Activated naive CD4-positive, alpha-beta T cell treated with anti-CD3 and anti-CD28 coated beads, Interleukin-2, amount 50 U/mL, for 16 hours (primary cell): ENCODE data around the gene TOB1.

ENCODE experiments used
- DNase-seq: peaks from one replicate; pipeline ENCODE4 v3.0.0-alpha.2; 2020

The TOB1 gene, protein sequence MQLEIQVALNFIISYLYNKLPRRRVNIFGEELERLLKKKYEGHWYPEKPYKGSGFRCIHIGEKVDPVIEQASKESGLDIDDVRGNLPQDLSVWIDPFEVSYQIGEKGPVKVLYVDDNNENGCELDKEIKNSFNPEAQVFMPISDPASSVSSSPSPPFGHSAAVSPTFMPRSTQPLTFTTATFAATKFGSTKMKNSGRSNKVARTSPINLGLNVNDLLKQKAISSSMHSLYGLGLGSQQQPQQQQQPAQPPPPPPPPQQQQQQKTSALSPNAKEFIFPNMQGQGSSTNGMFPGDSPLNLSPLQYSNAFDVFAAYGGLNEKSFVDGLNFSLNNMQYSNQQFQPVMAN

DNA sequence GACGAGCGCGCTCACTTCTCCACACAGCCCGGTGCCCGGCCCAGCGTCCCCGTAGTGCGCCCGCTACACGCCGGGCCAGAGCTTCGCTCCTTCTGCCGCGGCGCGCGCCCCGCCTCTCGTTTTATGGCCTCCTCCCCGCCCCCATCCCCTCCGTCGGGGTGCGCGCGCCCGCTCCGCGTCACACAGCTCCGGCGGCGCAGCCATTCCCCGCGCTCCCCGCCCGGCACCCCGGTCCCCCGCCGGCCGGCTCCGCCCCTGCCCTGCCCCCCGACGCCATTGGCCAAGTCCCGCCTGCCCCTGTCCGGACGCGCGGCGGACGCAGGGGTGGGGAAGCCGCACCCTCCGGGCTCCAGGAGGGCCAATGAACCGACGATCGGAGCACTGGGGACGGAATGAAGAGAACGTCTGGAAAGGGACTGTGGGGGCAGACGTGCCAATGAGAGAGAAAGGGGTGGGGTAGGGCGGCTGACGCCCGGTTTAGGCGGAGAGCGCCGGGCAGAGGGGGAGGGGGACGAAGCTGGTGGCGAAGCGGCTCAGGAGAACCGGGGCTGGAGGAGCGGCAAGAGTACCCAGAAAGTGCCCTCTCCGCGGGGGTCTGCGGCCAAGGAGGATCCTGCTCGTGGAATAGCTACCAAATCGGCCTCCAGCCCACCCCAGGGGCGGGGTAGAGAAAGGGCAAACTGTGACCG, at the start of gene TOB1:
Gene TOB1 (minus strand): TSS at position 94 of the 689 bp plus-strand sequence. CDS start 2,337 bp downstream, outside the sequence.
- DNase-seq: peak; percentile 96

DNA sequence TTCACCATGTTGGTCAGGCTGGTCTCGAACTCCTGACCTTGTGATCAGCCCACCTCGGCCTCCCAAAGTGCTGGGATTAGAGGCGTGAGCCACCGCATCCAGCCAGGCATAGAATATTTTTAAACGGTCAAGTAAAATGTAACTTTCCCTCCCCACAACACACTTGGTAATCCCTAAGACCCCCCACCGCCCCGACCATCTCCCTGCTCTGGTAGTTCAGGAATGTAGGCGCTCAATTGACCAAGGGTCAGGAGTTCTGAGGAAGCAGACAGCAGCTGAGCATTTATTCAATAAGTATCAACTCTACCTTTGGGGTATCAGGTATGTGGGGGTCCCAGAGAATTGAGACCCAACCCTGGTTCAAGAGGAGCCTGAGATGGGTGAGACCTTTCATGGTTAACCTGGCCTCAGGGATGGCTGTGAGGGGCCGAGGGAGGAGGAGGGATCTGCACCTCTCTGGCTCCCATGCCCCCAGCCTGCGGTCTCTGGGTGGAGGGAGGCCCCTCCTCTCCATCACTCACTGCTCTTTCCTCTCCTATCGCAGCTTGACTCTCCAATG, 48.4 kb upstream of the TOB1 start:
- DNase-seq: no peak

DNA sequence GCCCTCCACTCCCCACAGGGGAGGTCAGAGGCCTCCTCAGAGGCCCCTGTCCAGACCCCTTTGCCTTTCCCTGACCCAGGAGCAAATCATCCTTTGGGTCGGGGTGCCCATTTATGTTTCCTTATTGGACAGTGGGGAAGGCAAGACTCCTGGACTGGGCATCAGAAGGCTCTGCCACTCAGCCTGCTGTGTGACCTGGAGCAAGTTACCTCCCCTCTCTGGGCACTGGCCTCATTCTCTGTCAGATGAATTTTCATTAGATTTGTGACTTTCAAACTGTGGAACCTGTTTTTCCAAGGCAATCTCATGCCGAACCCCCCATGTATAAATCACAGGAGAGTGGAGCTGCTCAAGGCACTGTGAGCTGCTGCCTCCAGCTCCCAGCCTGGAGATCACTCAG, 47.0 kb upstream of the TOB1 start:
- no peak for DNase-seq

DNA sequence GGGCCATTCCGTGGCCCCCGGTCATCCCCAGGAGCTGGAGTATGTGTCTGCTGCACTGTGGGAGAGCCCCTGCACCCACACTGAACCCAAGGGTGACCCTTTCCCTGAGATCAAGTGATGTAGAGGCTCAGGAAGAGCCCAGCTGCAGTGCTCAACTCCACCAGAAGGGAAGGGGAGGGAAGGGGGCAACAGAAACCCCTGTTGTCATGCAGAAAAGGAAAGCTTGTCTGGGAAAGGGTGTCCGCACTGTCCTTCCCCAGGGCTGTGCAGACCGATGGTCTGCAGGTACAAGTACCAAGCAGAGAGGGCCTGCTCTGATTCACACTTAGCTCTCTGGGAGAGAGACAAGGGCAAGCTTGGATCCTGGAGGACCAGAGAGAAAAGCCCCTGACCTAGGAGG, 45.7 kb upstream of the TOB1 start:
- no peak for DNase-seq

DNA sequence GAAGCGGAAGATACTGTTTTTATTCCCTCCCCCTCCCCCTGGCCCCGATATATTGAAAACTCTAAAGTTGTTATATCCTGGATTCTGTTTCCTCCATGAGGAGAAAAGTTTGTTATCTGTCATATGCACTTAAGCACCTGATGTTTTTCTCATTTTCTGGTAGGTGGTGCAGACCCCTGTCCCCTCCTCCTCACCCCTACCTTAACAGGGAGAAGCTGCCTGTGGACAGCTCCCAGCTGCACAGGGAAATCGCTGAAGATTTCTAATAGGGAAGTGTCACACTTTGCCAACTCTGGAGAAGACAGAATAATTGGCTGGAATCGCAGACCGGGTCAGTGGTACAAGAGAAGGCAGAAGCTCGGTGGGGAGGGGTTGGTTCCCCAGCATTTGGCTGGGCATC, 45.3 kb upstream of the TOB1 start:
- DNase-seq: no peak

DNA sequence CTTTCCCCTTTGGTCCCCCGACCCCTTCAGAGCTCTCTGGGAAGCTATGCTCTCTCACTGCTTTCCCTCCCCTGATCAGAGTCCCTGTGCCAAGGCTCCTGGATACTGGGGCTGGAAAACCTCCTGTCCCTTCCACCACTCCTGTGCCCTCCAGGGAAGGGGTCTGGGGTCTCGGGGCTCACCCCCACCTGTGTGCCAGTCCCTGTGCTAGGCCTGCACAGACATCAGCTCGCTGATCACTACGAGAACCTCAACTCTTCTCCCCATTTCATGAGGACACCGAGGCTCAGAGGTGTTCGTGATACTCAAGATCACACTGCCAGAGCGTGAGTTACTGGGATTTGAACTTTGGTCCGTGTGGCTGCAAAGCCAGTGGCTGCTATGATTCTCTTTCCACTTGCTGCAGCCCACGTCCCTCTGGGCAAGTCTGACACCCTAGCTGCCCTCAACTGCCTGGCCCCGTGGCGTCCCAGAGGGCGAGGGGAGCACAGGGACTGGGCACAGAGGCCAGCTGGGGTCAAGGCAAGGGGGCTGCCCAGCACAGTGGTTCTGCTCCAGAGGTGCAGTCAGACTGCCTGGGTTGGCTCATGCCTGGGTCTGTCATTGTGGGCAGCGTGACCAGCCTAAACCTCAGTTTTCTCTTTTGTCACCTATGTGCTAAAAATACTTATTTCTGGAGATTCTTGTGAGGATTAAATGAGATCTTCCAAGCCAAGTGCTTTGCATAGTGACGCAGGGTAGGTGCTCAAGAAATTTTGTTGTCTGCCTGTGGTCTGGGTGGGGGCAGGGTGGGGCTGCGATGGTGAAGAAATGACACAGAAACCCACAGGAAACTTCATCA, 43.8 kb upstream of the TOB1 start:
- DNase-seq: peak; percentile 58

DNA sequence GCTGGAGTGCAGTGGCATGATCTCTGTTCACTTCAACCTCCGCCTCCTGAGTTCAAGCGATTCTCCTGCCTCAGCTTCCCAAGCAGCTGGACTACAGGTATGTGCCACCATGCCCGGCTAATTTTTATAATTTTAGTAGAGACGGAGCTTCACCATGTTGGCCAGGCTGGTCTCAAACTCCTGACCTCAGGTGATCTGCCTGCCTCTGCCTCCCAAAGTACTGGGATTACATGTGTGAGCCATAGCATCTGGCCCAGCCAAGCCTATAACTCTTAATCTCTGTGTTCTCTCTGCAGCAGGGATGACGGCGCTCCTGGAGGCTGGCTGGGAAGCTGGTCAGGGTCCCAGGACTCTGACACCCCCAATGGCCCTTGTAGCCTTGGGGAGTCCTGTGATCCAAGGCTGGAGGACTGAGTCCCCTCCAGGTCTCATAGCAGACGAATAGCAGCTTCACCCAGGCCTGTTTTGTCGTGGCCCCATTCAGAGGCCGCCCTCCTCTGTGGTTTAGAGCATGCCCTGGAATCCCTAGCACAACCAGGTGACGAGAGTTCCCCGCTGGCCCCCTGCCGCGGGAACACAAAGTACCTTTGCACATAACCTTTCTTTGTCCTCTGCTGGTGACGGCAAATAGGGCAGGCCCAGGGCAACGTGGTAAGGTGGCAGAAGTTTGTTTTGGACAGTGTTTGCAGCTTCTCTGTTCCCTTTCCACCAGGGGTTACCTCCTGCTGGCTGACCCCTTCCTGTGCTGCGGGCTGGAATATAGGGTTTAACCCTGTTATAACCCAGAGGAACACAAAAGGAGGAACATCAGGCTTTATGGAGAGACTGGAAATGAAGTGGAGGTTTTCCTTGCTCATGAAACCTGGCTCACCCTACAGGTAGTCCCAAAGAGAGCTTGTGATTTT, 43.0 kb upstream of the TOB1 start:
- peak; percentile 49 for DNase-seq

DNA sequence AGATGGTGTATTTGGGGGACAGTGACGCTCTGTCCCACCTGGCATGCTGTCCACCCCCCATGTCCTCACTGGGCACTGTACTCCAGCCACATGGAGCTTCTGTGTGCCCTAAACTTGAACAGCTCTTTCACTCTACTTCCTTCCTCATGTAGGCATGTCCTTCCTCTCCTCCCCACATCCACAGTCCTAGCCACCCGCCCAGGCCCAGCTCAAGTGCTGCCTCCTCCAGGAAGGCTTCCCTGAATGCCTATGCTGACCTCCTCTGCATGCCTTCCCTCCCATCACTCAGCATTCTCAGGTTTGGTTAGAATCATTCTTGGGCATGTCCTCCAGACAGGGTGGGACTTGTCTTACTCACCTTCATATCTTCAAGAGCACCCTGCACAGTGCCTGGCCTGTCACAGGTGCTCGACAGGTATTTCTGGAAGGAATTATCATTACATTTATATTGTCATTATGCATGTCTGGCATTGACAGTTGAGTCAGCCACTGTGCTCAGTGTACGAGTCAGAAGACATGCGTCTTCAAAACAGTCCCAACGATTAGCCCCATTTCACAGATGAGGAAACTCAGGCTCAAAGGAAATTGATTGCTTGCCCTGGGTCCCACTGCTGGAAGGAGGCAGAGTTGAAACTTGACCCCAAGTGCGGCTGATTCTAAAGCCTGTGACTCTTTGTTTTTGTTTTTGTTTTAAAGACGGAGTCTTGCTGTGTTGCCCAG, 42.1 kb upstream of the TOB1 start:
- DNase-seq: no peak

DNA sequence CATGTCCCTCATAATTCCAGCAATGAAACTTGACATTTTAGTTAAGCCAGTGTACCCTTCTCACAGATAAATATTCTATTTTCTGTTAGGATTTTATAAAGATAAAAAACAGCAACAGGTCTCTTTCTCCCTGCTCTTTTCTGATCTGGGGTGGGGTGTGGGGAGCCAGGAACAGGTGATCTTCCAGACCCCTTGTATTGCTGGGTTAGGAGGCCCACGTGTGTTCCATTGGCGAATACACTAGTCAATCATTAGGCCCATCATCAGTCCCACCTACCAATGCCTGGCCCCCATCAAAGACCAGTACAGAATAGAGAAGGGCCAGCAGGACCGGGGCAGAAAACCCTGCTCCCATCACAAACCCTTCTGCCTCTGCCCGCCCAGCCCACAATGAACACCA, 40.3 kb upstream of the TOB1 start:
- no peak for DNase-seq

DNA sequence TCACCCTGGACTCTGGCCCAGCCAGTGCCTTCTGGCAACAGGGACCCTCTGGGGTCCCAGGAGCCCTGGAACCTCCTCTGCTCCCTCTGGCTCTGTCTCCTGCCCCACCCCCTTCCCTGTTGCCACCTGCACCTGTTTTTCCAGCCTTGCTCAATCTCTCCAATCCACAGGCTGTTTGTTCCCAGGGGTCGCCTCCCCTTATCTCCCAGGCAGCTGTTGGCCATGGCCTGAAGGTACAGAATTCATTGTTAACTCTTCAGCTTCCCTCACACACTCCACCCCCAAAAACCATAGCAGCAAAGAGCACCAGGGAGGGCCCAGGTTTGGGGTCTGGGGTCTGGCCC, 39.3 kb upstream of the TOB1 start:
- DNase-seq: no peak

DNA sequence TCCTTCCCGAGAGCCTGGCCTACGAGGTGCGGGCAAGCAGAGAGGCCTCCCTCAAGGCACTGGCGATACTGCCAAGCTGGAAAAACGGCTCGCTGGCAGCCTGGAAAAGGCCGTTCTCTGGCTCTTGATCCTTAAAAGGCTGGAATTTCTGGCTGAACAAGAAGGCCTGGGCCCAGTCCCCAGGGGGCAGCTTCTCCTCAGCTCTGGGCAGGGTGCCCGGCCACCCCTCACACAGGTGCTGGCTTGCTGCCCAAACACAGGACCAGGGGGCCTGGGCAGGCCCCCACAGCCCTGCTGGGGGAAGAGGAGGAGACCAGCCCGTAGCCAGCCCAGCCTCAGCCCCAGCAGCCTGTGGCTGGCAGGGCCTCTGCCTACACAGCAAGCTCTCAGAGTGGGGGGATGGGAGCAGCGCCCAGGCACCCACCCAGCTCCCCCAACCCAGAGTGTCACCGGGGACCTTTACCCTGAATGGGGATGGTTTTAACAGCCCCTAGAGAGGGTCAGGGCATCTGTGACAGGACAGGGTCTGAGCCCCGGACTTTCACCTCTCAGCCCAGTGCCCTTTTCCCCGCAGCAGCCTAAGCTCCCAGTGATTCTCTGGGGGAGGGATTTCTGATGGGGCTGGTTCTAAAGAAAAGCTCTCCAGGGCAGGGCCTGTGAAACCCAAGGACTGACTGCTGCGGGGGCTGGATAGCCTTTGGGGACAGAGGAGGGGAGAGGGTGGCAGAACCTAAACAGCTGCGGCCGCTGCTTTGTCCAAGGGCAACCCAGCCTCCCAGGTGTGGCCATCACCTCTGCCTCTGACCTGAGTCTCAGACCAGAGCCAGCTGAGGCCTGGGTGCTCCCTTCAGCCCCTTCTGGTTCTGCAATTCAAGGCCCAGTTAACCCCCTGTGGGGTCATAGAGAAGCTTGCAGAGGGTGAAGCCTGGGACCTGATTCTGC, 38.6 kb upstream of the TOB1 start:
- no peak for DNase-seq

DNA sequence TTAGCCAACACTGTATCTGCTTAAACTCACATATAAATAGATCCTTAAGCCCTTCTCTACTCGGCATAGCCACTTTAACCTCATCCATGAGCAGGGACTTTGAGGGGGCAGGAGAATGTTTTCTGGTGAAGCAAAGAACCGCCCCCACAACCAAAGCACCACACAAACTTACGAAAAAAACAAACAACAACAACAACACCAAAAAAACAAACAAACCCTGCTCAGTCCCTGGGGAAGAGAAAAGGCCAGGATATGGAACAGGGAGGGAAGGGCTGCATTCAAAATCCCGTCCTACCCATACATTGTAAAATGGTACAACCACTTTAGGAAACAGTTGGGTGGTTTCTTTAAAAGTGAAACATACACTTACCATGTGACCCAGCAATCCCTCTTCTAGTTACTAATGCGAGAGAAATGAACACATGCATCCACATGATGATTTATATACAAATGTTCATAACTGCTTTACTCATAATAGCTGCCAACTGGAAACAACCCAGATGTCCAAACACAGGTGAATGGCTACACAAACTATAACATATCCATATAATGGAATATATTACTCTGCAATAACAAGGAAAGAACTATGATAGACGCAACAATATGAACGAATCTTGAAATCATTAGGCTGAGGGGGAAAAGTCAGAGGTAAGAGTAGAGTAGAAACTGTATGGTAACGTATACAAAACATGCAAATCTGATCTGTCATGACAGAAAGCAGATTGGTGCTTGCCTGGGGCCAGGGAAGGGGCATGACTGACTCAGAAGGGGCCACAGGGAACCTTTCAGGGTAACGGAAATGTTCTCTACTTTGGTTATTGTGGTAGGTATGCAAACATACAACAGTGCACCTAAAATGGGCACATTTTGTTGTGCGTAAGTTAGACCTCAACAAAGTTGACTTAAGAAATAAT, 37.7 kb upstream of the TOB1 start:
- no peak for DNase-seq

DNA sequence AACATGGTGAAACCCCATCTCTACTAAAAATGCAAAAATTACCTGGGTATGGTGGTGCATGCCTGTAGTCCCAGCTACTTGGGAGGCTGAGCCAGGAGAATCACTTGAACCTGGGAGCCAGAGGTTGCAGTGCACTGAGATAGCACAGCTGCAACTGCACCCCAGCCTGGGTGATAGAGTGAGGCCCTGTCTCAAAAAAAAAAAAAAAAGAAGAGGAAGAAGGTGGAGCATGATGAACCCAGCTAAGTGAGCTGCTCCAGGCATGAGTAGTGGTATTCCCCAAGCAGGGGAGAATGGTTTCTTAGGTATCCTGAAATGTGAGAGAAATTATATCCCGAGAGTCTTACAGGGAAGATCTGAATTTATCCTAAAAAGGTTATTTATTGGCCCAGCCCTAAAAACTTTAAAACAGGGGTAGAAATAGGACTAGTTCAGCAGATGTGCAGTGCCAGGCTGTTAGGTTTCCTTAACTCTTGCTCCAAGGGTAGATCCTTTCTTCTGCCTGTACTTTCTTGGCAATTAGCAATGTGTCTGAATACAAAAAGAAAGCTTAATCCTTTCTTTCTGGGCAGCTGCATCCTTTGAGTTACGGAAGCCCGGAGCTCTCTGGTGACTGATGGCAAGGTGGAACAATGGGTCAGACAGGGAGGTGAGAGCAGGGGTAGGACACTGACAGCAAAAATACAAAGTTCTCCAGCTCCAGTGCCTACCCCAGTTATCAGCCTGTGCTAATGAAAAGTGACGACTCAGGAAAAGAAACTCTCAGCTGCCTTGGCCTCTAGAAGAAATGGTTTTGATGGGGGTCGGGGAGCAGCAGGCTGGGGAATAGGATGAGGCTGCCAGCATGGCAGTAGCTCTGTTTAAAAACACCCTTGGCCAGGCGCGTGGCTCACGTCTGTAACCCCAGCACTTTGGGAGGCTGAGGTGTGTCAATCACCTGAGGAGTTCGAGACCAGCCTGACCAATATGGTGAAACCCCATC, 36.5 kb upstream of the TOB1 start:
- no peak for DNase-seq

DNA sequence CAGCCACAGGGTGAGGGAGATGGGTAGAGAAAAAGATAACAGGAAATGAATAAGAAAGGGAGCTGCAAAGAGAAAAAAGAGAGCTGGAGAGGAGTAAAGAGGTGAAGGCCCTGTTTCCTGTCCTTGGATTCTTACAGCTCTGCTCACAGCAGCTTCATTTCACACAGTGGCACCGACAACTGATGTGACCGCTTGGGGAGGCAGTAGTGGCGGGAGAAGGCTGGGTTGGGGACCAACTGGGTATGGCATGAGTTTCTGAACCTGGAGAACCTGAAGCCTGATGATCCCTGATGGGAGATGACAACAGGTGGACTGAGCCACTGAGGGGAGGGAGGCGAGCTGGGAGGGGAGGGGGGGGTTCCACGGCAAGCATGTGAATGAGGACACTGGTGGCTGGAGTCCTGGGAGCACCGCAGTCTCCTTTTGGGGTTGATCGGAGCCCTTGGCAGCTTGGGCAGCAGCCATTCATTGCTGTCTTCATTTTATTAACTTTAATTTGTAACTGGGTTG, 34.3 kb upstream of the TOB1 start:
- DNase-seq: no peak

DNA sequence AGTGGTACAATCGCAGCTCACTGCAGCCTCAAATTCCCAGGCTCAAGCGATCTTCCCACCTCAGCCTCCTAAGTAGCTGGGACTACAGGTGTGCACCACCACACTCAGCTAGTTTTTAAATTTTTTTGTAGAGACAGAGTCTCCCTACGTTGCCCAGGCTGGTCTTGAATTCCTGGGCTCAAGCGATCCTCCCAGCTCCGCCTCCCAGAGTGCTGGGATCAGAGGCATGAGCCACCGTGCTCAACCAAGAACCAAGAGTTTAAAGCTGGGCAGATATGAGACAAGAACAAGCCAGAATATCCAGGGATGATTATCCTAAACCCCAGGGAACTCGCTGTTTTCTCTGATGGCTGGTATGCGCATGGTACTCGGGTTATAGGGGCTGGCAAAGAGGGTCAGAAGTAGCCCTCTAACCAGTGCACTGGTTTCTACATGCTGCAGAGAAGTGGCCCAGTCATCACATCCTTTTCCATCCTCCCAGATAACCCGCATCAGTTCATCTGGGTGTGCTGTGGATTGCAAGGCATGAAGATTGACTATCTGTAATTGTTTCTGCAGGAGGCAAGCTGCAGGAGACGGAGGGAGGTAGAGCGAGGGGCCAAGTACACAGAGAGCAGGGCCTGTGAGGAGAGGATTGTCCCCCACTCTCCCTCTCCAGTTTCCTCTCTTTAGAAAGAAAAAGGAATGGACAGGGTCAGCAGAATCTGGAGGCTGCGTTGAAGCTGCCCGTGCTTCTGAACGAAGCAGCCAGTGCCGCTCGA, 33.6 kb upstream of the TOB1 start:
- no peak for DNase-seq

DNA sequence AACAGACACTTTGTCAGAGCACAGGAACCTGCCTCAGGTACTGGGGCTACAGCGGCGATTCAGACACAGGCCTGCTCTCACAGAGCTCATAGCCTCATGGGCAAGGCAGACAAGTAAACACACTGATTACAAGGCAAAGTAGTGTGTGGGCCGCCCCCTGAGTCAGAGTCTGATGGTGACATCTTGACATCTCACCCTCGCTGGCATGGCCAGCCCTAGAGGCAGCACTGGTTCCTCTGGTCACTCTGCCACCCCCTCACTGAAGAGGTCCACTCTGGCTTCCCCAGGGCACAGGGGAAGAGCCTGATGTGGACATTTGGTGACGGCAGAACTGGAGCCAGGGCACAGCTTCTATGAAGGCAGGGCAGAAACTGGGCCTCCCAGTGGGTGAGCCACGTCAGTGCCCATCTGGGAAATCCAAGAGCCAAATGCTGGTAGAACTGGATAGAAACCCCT, 32.9 kb upstream of the TOB1 start:
- DNase-seq: no peak
